Endothelial cell of umbilical vein (primary cell): ENCODE measurements around the gene ANKUB1. TPM values are rescaled to one million over a fixed set of nuclear protein-coding genes. Genes with fewer than 3 reads are reported as not detected.

ENCODE experiments used
- BruUV-seq: library from RNA; stranded (reverse); fragments of 400-500 nt; replicated peaks from 2 replicates; lab custom pipeline; 2021; lab: Mats Ljungman, UMichigan
- CTCF ChIA-PET: fragments of 300-600, 350-600 bp; sonication (Branson Sonifier 250); formaldehyde crosslinking; loops from one replicate; lab custom pipeline; 2021; ENCODE audit warnings: antibody characterized with exemption, inconsistent platforms; lab: Charles Lee
- POLR2A ChIA-PET: fragments of 300-600, 350-600 bp; sonication (Branson Sonifier 250); formaldehyde crosslinking; loops from one replicate; lab custom pipeline; 2021; ENCODE audit warnings: antibody characterized with exemption, inconsistent platforms; lab: Charles Lee
- DNase-seq: peaks from one replicate; pipeline ENCODE4 v3.0.0-alpha.2; 2011; ENCODE audit warnings: low read depth, low spot score
- FAIRE-seq: peaks from 2 replicates; lab custom pipeline; 2011; peaks lifted over from hg19 to GRCh38; lab: Jason Lieb, UNC
- H2AFZ ChIP-seq: 2 replicates; pipeline ENCODE4 v1.6.0; 2012; ENCODE audit warnings: low read depth, low read length, control low read depth, inconsistent platforms
- H3K27ac ChIP-seq: 2 replicates; pipeline ENCODE4 v1.5.1; 2011; ENCODE audit warnings: low read depth, mild to moderate bottlenecking, control low read depth, low read length, moderate library complexity; ENCODE audit not compliant: insufficient read depth
- H3K27me3 ChIP-seq, 2 experiments: 2 replicates each; pipeline versions ENCODE4 v1.6.0 to v1.6.1; 2011; ENCODE audit warnings: low read length in 2 of 2, mixed read lengths in 1 of 2; ENCODE audit not compliant: control insufficient read depth in 2 of 2, insufficient read depth in 2 of 2
- H3K36me3 ChIP-seq, 2 experiments: 2 replicates in 1 of 2; 3 replicates in 1 of 2; pipeline ENCODE4 v1.5.1; 2011; ENCODE audit warnings: low read length in 2 of 2, mild to moderate bottlenecking in 1 of 2, moderate library complexity in 1 of 2; ENCODE audit not compliant: control insufficient read depth in 2 of 2, insufficient read depth in 2 of 2; ENCODE audit errors: extremely low read depth in 1 of 2
- H3K4me1 ChIP-seq: 3 replicates; pipeline ENCODE4 v1.5.1; 2011; ENCODE audit warnings: mild to moderate bottlenecking, low read length; ENCODE audit not compliant: control insufficient read depth, insufficient read depth; ENCODE audit errors: extremely low read depth
- H3K4me2 ChIP-seq: 2 replicates; pipeline ENCODE4 v1.6.1; 2011; ENCODE audit warnings: low read length, control low read depth, mixed read lengths; ENCODE audit not compliant: insufficient read depth
- H3K4me3 ChIP-seq, 3 experiments: fragments of 200-600 bp in 1 of 3; sonication (generic), shearing (Covaris generic) in 1 of 3; replicated peaks in 1 of 3; 2 replicates each; pipeline ENCODE4 v1.5.1; 2011 to 2016; ENCODE audit warnings: control low read depth in 3 of 3, low read length in 3 of 3, mild to moderate bottlenecking in 2 of 3, inconsistent platforms in 1 of 3, low read depth in 1 of 3, moderate library complexity in 1 of 3; ENCODE audit not compliant: insufficient read depth in 1 of 3
- H3K79me2 ChIP-seq: 2 replicates; pipeline ENCODE4 v1.6.0; 2012; ENCODE audit warnings: low read length, inconsistent platforms; ENCODE audit not compliant: control insufficient read depth, insufficient read depth
- H3K9ac ChIP-seq: replicated peaks from 2 replicates; pipeline ENCODE3; 2011; ENCODE audit warnings: low read length, control low read depth; ENCODE audit not compliant: insufficient read depth; ENCODE audit errors: extremely low read depth
- H3K9me1 ChIP-seq: replicated peaks from 3 replicates; pipeline ENCODE4 v1.6.0; 2011; ENCODE audit warnings: mild to moderate bottlenecking, low read length; ENCODE audit not compliant: control insufficient read depth, insufficient read depth; ENCODE audit errors: extremely low read depth
- H3K9me3 ChIP-seq: replicated peaks from 2 replicates; pipeline ENCODE4 v1.5.1; 2012; ENCODE audit warnings: low read length, inconsistent platforms; ENCODE audit not compliant: control insufficient read depth, insufficient read depth
- H4K20me1 ChIP-seq: replicated peaks from 2 replicates; pipeline ENCODE3; 2011; ENCODE audit warnings: mild to moderate bottlenecking, low read length; ENCODE audit not compliant: control insufficient read depth, insufficient read depth; ENCODE audit errors: extremely low read depth
- CTCF ChIP-seq, 2 donors: IDR thresholded peaks; 1 replicate in 1 of 2; 2 replicates in 1 of 2; pipeline ENCODE4 v1.5.1; 2011; ENCODE audit warnings: low read length in 2 of 2, mild to moderate bottlenecking in 2 of 2, moderate library complexity in 2 of 2, control low read depth in 1 of 2, inconsistent platforms in 1 of 2, low read depth in 1 of 2; ENCODE audit not compliant: insufficient read depth in 1 of 2; ENCODE audit errors: extremely low read depth in 1 of 2
- FOS ChIP-seq: IDR thresholded peaks from 2 replicates; pipeline ENCODE4 v1.6.1; 2011; ENCODE audit warnings: mild to moderate bottlenecking, low read length, moderate library complexity, borderline replicate concordance; ENCODE audit not compliant: insufficient read depth
- GATA2 ChIP-seq: IDR thresholded peaks from 2 replicates; pipeline ENCODE4 v1.7.0; 2011; ENCODE audit warnings: low read depth, mild to moderate bottlenecking, moderate library complexity, mixed read lengths, low read length; ENCODE audit not compliant: insufficient read length, insufficient read depth
- MAX ChIP-seq: IDR thresholded peaks from 2 replicates; pipeline ENCODE4 v1.6.1; 2011; ENCODE audit not compliant: insufficient read depth, insufficient read length
- MYC ChIP-seq: IDR thresholded peaks from one replicate; pipeline ENCODE4 v1.6.1; 2011; ENCODE audit warnings: mild to moderate bottlenecking, low read depth, low read length
- POLR2AphosphoS5 ChIP-seq: IDR thresholded peaks from 2 replicates; pipeline ENCODE4 v1.6.1; 2012; ENCODE audit warnings: low read depth, mild to moderate bottlenecking, control low read depth, low read length, moderate library complexity; ENCODE audit not compliant: insufficient read depth
- dilution Hi-C: fragments of 300-500 bp; cut with MboI; formaldehyde crosslinking; loops from one replicate; pipeline ENCODE4 v1.15.0; 2019; ENCODE audit warnings: low sequenced_read_pairs; ENCODE audit not compliant: extremely low pct_ligation_motif_present
- intact Hi-C: fragments of 100-400 bp; cut with micrococcal nuclease; formaldehyde crosslinking; loops from one replicate; pipeline ENCODE4 v1.10.0; 2022
- polyA plus RNA-seq, 4 experiments: library from polyadenylated mRNA; depleted of rRNA in 3 of 4; stranded (reverse) in 3 of 4; unstranded in 1 of 4; fragments of >200 nt; gene quantifications; 2 replicates each; pipeline versions ENCODE4 v1.2.1 to v1.2.3, GENCODE V29; 2011 to 2012; ENCODE audit warnings: missing spikeins in 1 of 4
- total RNA-seq: library from RNA; stranded (reverse); gene quantifications from 2 replicates; pipeline ENCODE4 v1.2.3, GENCODE V29; 2021

The ANKUB1 gene
- total and polyA plus RNA-seq, 2 donors (not counting 3 experiments of a cell fraction or from before 2014, with no cell fraction given) = not detected

GRCh38 chr3:149816311-149816710 is 24.0 kb upstream of the ANKUB1 start:
- no peaks in the 10 kb centered on the region for H3K27me3 ChIP-seq
- no peak overlapping the region for H3K4me2 ChIP-seq
- no peak overlapping the region for H2AFZ ChIP-seq
- no peaks in the 10 kb centered on the region for H3K9me1 ChIP-seq
- H3K4me1 ChIP-seq = peaks cover 24% of the 10 kb centered on the region
- BruUV-seq = no TSS peak
- no peaks in the 10 kb centered on the region for H3K9me3 ChIP-seq
- no peak overlapping the region for H3K27ac ChIP-seq
- H3K79me2 ChIP-seq = peaks cover 34% of the 10 kb centered on the region
- no peak for TF ChIP-seq GATA2
- no peak for TF ChIP-seq MYC
- TF ChIP-seq MAX = no peak
- no peak for TF ChIP-seq CTCF (IDR thresholded peaks at IDR 0.05; ENCODE audit: extremely low read depth in 1 of 2, insufficient read depth in 1 of 2, low read depth in 1 of 2, low read length in 2 of 2)
- no peak for TF ChIP-seq POLR2AphosphoS5
- no peak overlapping the region for H3K9ac ChIP-seq
- POLR2A ChIA-PET = no interaction called here
- dilution Hi-C loops (no loop called here), intact Hi-C loops (no loop called here)
- H3K36me3 ChIP-seq = no peaks in the 10 kb centered on the region
- no peaks in the 10 kb centered on the region for H4K20me1 ChIP-seq
- CTCF ChIA-PET = interaction anchor here (0.7 kb wide), 1 partner anchor 18 kb away, joined by 3 read pairs; no protein-coding TSS in a partner anchor
- no peak for DNase-seq
- no peak for FAIRE-seq
- no peak overlapping the region for H3K4me3 ChIP-seq

- peaks cover 31% of the 10 kb centered on the region for H3K79me2 ChIP-seq
These were observed 23.4 kb upstream of the ANKUB1 start for GRCh38 chr3:149815728-149816127.

More at GRCh38 chr3:149815728-149816127, 23.4 kb upstream of the ANKUB1 start:
- no peaks in the 10 kb centered on the region for H3K9me1 ChIP-seq
- dilution Hi-C loops (no loop called here), intact Hi-C loops (no loop called here)
- no peak overlapping the region for H3K9ac ChIP-seq
- no peak for DNase-seq
- H3K27ac ChIP-seq = no peak overlapping the region
- H3K4me3 ChIP-seq = no peak overlapping the region
- no peaks in the 10 kb centered on the region for H4K20me1 ChIP-seq
- no peak overlapping the region for H2AFZ ChIP-seq
- no peaks in the 10 kb centered on the region for H3K36me3 ChIP-seq
- no peaks in the 10 kb centered on the region for H3K9me3 ChIP-seq
- no peak for TF ChIP-seq FOS
- H3K27me3 ChIP-seq = no peaks in the 10 kb centered on the region
- H3K4me1 ChIP-seq = peaks cover 24% of the 10 kb centered on the region
- no peak for FAIRE-seq
- BruUV-seq = no TSS peak
- CTCF ChIA-PET = interaction anchor here (0.7 kb wide), 1 partner anchor 19 kb away, joined by 3 read pairs; no protein-coding TSS in a partner anchor
- POLR2A ChIA-PET = no interaction called here
- H3K4me2 ChIP-seq = peak overlapping the region; percentile 49
